TTC549 (cell line): ENCODE data around the gene PRPF38B.

Experiments
- FAIRE-seq: peaks from 2 replicates; lab custom pipeline; 2012; peaks lifted over from hg19 to GRCh38; lab: Jason Lieb, UNC

Gene PRPF38B

GRCh38 chr1:108718927-108719655 lies 27.0 kb downstream of the PRPF38B start:
- FAIRE-seq, result no peak

GRCh38 chr1:108719656-108720435 lies 27.7 kb downstream of the PRPF38B start:
- FAIRE-seq, result no peak

- FAIRE-seq, result no peak
Observed at GRCh38 chr1:108722292-108722691, 30.2 kb downstream of the PRPF38B start.

- FAIRE-seq, result no peak
Observed at GRCh38 chr1:108725906-108726305, 33.8 kb downstream of the PRPF38B start.

DNA sequence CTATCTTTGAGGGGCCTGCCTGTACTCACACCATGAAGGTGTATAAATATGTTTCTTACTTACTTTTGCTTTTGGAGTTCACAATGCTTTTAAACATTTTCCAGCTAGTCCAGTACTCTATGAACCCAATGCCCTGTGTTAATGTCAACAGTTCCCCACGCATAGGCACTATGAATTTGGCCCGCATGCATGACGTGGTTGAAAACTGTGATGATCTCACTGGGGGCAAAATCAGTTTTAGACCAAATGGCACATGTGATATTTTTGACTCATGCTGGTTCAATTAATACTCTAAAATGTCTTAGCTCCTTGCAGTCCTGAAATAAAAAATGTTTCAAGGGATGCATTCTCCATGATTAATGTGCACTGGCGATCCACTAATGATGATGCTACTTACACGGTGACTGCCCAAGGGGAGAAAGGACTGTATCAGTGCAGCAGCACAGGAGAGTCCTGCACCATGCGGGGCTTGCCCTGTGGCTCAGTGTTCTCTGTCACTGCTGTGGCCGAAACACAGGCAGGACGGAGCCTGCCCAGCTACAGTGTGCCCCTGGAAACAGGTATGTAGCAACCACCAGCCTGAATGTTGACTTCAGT lies 36.3 kb downstream of the PRPF38B start:
- FAIRE-seq, result no peak

DNA sequence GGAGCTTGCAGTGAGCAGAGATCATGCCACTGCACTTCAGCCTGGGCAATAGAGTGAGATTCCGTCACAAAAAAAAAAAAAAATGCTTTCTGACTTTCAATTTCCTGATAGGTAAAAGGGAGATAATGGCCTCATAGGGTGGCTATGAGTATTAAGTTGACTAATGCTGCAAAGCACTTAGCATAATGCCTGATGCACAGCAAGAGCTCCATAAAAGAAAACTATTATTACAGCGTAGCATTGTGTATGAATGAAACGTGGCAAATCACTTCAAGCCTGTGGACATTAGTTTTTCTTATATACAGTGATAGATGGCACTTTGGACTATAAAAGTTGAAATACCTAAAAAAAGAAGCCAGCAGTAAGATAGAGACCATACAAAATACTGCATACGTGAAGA lies 37.4 kb downstream of the PRPF38B start:
- FAIRE-seq, result no peak

- FAIRE-seq, result no peak
Observed at GRCh38 chr1:108732398-108732797, 40.3 kb downstream of the PRPF38B start.

DNA sequence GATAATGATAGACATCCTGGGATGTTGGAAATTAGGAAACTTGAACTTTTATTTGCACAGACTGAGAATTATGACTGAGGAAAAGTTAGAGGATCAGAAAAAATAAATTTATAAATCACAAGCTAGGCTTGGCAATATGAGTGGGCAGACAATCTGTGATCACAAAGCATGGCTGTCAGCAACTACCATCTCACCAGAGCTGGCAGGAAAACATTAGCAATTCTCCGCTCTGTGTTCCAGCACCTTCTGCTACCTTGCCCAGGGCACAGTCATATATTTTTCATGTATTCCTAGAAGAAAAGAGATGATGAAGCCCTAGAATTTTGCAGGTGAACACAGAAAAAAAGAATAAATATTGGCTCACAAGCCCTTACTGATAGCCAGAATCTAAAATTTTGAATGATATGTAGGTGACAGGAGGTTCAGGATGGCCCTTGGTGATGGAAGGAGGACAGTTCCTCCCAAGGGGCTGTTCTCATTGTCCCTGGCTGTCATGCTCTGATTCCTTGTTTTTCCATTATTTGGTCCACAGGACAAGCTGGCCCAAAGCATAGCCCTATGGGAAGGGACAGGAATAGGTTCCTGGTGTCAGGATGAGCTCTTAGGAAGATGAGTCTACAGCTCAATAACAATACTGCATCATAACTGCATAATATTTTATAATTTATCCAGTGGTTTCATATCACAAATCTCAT lies 42.2 kb downstream of the PRPF38B start:
- FAIRE-seq, result no peak

- FAIRE-seq, result no peak
Observed at GRCh38 chr1:108742253-108742652, 50.1 kb downstream of the PRPF38B start.

- no peak for FAIRE-seq
Observed at GRCh38 chr1:108745980-108746381, 53.9 kb downstream of the PRPF38B start.

DNA sequence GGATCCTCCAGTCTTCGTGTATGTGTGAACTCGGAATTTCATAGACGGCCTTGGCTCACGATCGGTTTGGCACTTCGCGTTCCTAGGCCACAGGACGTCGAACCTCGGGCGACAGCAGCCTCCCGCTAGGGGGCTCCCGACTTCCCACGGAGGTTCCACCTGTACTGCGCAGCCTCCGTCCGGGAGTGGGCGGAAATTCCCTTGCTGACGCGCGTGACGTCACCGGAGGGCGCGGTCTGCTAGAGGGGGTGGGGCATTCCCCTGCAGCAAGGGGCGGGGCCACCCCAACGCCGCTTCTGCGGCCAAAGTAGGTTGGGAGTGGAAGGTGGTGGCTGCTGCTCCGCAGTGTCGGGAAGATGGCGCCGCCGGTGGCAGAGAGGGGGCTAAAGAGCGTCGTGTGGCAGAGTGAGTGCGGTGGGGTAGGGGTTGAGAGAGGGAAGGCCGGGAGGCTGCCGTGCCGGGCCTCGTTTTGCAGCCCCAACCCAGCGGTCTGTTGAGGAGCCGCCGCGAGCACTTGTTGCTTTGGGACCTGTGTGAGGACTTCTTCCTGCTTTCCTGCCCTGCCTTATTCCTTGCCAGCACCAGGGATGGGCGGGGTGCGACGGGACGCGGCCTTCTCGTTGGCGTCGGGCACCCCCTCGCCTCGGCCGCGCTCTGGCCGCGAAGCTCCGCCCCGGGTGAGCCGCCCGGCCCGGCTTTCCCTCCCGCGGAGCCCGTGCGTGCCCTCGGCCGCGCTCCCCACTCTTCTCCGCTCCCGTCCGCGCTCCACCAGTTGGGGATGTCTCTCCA lies 54.5 kb downstream of the PRPF38B start, which contains the start of gene STXBP3:
Gene STXBP3 (plus strand): TSS at position 293 of the 789 bp plus-strand sequence. CDS start 64 bp downstream, at position 357.
- peak; percentile 94 for FAIRE-seq

DNA sequence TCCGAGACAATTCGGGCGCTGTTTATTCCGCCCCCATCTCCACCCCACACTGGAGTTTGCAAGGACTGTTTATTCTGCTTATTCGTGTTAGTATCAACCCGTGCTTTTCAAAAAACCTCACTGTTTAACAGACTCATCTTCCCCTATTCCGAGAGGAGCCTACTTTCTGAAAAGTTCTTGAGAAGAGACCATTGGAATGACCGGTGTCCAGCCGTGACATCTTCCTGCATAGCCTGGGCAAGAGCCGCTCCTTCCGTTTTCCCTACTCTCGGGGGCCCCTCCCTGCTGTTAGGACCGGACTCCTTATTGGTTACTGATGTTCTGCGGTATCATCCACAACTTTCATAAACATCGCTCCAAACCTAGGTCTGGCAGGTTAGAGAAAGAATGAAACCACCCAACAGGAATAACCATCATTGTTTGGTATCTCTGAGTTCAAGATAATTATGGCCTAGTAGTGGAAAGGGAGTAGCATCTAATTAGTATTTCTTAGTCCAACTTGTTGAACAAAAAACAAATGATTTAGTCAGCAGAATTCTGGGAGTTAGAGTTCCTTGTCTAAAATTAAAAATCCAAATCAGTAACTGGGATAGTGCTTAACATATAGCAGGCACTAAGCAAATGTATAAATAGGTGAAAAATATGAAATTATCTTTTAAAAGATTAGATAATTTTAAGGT lies 55.2 kb downstream of the PRPF38B start:
- peak; percentile 23 for FAIRE-seq

GRCh38 chr1:108747898-108748297 lies 55.8 kb downstream of the PRPF38B start:
- no peak for FAIRE-seq

- FAIRE-seq, result no peak
Observed at GRCh38 chr1:108749081-108749480, 57.0 kb downstream of the PRPF38B start.

DNA sequence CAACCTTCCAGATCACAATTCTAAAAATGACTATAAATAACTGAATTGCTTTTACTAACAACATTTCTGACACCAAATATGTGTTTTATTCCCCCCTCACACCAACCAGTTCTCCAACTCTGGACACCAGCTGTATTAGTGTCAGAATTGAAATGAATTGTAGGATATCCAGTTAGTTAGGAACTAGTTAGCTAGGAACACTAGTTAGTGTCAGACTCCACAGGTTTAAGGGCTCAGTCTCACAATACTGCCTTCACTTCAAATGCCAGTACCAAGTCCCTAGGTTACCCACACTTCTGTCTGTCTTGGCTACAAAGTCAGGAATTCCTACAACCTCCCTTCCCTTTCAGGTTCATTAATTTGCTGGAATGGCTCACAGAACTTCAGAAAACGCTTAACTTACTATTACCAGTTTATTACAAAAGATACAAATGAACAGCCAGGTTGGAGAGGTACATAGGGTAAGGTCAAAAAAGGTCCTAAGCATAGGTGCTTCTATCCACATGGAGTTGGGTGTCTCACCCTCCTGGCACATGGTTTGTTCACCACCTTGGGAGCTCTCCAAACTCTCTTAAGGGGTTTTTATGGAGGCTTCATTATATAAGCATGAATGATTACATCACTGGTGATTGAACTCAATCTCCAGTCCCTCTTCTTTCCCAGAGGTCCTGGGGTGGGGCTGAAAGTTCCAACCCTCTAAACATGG lies 58.5 kb downstream of the PRPF38B start:
- no peak for FAIRE-seq
